ENCODE data around the gene IL2RA.

GRCh38 chr10:6103591-6103990 lies 41.4 kb upstream of the IL2RA start:
- no peak for TF ChIP-seq CTCF (IDR thresholded peaks at IDR 0.05)
- TF ChIP-seq POLR2A (IDR thresholded peaks at IDR 0.05) = no peak
